ENCODE results near the gene FAM193B.
"Not testable (repeated sequence)": the region's sequence is repeated elsewhere in the genome, so short reads cannot be mapped to it uniquely, and the experiment has no call there.

Gene FAM193B

DNA sequence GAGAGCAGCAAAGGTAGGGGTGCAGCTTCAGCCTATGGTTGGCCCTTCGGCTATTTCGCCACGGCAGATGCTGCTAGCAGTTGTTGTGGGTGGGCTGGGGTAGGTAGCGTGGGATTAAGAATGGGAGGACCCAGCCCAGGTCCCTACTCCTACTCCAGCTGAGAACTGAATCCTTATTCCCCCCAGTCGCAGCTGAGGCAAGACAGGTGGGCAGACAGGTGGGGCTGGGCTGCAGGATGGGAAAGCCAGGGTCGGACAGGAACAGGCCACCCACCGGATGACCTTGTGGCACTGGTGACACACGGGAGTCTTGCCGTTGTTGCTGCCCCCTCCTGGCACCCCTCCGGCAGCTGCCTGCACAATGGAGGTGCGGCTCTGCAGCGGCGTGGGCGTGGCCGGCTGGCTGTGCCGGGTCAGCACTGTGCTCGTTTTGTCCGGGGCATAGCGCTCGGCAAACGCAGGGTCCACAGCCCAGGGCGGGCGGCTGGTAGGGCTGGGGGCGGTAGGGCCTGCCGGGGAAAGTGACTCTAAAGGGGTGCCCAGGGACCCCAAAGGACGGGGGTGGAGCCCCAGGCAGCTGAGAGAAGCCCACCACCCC, 65.1 kb downstream of the FAM193B start:
- DNase-seq (ENCODE audit: low read depth): no peak
- TF ChIP-seq, protein P1, sequence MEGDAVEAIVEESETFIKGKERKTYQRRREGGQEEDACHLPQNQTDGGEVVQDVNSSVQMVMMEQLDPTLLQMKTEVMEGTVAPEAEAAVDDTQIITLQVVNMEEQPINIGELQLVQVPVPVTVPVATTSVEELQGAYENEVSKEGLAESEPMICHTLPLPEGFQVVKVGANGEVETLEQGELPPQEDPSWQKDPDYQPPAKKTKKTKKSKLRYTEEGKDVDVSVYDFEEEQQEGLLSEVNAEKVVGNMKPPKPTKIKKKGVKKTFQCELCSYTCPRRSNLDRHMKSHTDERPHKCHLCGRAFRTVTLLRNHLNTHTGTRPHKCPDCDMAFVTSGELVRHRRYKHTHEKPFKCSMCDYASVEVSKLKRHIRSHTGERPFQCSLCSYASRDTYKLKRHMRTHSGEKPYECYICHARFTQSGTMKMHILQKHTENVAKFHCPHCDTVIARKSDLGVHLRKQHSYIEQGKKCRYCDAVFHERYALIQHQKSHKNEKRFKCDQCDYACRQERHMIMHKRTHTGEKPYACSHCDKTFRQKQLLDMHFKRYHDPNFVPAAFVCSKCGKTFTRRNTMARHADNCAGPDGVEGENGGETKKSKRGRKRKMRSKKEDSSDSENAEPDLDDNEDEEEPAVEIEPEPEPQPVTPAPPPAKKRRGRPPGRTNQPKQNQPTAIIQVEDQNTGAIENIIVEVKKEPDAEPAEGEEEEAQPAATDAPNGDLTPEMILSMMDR (IDR thresholded peaks at IDR 0.05; ENCODE audit: control insufficient read depth, extremely low read depth, insufficient read depth): no peak
- no peak overlapping the region for H3K4me3 ChIP-seq (ENCODE audit: low read depth, low read length)

DNA sequence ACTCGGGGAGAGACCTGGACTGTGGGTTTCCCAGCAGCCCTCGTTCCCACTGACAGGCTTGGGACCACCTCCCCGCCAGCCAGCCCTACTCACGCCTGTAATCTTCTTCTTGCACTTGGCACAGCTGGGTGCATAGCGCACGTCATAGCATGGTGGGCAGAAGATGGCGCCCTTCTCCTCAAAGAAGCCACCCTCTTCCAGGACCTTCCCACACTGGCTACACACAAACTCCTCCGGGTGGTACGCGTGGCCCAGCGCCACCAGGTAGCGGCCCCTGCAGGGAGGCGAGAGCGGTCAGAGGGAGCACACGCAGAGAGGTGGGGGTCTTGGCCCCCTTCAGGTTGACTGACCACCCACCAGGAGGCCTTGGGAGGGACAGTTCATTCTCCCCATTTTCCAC, 66.4 kb downstream of the FAM193B start:
- TF ChIP-seq, protein P1 (IDR thresholded peaks at IDR 0.05; ENCODE audit: control insufficient read depth, extremely low read depth, insufficient read depth): no peak
- DNase-seq (ENCODE audit: low read depth): no peak
- no peak overlapping the region for H3K4me3 ChIP-seq (ENCODE audit: low read depth, low read length)

DNA sequence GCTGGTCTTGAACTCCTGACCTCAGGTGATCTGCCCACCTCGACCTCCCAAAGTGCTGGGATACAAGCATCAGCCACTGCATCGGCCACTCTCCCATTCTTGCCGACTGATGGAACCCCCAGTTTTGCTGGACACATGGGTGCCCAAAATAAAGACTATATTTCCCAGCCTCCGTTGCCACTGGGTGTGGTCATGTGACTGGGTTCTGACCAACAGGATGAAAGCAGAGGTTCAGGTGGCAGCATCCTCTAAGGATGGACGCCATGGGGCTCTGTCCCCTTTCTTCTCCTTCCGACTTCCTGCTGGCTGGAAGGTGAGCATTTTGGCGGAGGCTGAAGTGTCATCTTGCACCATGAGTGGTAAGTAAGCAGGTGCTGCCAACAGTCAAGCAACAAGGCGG, 67.2 kb downstream of the FAM193B start:
- no peak for DNase-seq (ENCODE audit: low read depth)

DNA sequence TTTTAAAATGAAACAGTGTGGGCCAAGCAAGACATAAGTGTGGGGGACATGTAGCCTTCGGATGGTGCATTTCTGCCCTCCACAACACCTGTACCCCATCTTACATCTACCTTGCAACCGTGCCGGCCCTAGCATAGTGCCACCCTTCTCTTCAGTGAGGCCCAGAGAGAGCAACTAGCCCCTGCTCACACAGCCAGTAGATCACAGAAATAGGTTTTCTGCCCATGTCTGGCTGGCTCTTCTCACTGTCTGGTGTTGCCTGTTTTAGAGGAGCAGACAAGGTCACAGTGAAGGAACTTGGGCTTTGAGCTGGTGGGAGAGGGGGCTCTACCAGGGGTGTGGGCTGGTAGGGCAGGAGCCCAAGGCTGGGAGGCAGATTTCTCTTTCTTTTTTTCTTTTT, 68.1 kb downstream of the FAM193B start:
- no peak overlapping the region for H3K4me3 ChIP-seq (ENCODE audit: low read depth, low read length)
- DNase-seq (ENCODE audit: low read depth): no peak
- TF ChIP-seq, protein P1 (IDR thresholded peaks at IDR 0.05; ENCODE audit: control insufficient read depth, extremely low read depth, insufficient read depth): no peak

More for the DNA sequence above, 67.2 kb downstream of the FAM193B start:
- no peak overlapping the region for H3K4me3 ChIP-seq (ENCODE audit: low read depth, low read length)
- TF ChIP-seq, protein P1 (IDR thresholded peaks at IDR 0.05; ENCODE audit: control insufficient read depth, extremely low read depth, insufficient read depth): no peak

DNA sequence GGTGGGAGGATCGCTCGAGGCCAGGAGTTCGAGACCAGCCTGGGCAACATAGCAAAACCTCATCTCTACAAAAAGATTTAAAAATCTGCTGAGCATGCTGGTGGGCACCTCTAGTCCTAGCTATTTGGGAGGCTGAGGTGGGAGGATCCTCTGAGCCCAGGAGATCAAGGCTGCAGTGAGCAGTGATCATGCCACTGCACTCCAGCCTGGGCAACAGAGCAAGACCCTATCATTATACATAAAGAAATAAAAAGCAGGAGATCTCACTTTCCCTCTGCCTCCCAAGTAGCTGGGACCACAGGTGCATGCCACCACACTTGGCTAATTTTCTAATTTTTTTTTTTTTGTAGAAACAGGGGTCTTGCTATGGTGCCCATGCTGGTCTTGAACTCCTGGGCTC, 68.6 kb downstream of the FAM193B start:
- not testable (repeated sequence) for DNase-seq (ENCODE audit: low read depth); H3K4me3 ChIP-seq (ENCODE audit: low read depth, low read length)

DNA sequence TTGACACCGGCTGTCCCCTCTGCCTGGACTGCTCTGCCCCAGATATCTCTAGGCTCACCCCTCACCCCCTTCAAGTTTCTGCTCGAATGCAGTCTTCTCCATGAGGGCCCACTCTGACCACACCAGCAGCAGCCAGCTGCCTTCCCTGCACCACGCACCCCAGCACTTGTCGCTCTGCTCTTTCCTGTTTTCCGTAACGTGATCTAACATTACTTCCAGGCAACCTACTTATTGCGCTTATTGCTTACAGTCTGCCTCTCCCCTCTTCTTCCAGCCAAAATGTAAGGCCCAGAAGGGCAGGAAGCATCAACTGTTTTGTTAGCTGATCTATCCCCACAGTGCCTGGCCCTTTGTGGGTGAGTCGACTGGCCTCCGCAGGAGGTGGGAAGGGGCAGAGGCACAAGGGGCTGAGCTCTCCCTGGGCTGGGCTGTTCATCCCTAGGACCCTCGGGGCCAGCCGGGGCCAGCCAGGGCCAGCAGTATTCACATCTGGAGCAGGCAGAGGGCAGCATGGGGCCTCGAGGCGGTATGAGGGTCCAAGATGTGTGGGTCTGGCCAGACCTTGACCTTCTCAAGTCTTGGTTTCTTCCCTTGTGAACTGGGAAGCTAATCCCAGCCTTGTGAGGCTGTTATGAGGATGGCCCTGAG, 69.3 kb downstream of the FAM193B start:
- no peak for DNase-seq (ENCODE audit: low read depth)
- no peak overlapping the region for H3K4me3 ChIP-seq (ENCODE audit: low read depth, low read length)
- TF ChIP-seq, protein P1 (IDR thresholded peaks at IDR 0.05; ENCODE audit: control insufficient read depth, extremely low read depth, insufficient read depth): no peak

DNA sequence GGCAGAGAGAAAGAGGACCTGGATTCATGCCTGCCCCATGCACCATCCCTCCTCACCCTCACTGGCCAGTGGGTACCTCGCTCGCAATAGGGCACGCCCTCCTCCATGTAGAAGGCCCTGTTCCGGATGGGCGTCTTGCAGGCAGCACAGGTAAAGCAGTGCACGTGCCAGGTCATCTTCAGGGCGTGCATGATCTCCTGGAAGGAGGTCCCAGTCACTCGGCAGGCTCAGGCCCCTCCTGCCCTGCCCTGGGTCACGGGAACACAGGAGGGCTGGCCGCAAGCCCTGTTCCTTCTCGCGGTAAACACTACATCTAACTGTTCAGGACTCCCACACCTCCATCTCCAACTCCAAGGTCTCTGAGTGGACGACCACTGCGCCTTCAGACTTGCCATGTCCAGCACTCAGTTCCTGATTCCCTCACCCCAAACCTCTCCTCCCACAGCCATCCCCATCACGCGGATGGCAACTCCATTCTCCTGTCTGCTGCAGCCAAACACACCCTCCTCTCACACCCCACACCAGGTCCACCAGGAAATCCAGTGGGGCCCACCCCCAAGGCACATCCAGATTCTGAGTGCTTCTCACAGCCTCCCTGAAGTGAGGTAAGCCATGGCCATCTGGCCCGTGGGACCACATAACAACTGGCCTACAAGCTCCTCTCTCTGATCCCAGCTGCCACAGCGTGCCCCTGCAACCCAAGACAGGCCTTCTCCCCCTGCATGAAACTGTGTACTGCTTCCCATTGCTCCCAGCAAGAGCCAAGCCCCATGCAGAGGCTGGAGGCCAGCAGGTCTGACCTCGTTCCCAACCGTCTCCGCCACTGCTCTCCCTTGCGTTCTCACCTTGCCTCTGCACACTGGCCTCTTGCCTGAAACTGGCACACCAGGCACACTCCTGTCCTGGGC, 70.1 kb downstream of the FAM193B start:
- no peak overlapping the region for H3K4me3 ChIP-seq (ENCODE audit: low read depth, low read length)
- TF ChIP-seq, protein P1 (IDR thresholded peaks at IDR 0.05; ENCODE audit: control insufficient read depth, extremely low read depth, insufficient read depth): no peak
- no peak for DNase-seq (ENCODE audit: low read depth)
